NCI-H460 (cell line): ENCODE measurements around the gene CFAP92. TPM values are rescaled to one million over a fixed set of nuclear protein-coding genes. Genes with fewer than 3 reads are reported as not detected.
A peak's percentile ranks its signal among the peaks of the same experiment; 100 is the strongest.

Source experiments
- DNase-seq: peaks from one replicate; pipeline ENCODE4 v3.0.0-alpha.2; 2016; ENCODE audit warnings: low read depth; ENCODE audit errors: extremely low read depth
- total RNA-seq: library from RNA; depleted of rRNA; stranded (reverse); fragments of >200 nt; shearing (Covaris generic); gene quantifications from 2 replicates; pipeline ENCODE4 v1.2.3, GENCODE V29; 2014

The CFAP92 gene
- total RNA-seq, 1 experiment from 2014 or later, result 0.42 TPM

- DNase-seq, result no peak
These were observed 15.4 kb upstream of the CFAP92 start for GRCh38 chr3:129009266-129009665.

GRCh38 chr3:129007792-129008191 lies 13.9 kb upstream of the CFAP92 start:
- no peak for DNase-seq

- no peak for DNase-seq
These were observed 13.0 kb upstream of the CFAP92 start for GRCh38 chr3:129006864-129007263.

GRCh38 chr3:129005526-129006303 lies 11.8 kb upstream of the CFAP92 start:
- DNase-seq, result no peak

GRCh38 chr3:129004639-129005295 lies 10.9 kb upstream of the CFAP92 start:
- no peak for DNase-seq

GRCh38 chr3:129003578-129004112 lies 9.8 kb upstream of the CFAP92 start:
- DNase-seq, result peak; percentile 24

GRCh38 chr3:129002573-129003569 lies 9.0 kb upstream of the CFAP92 start:
- no peak for DNase-seq

- no peak for DNase-seq
These were observed 8.1 kb upstream of the CFAP92 start for GRCh38 chr3:129001806-129002572.

- DNase-seq, result no peak
These were observed 7.4 kb upstream of the CFAP92 start, which contains the start of gene EFCC1 for GRCh38 chr3:129001101-129001805. Gene EFCC1, plus strand, starts transcription at chr3:129001304. Its CDS starts 325 bp downstream, at chr3:129001629.

- no peak for DNase-seq
These were observed 6.8 kb upstream of the CFAP92 start for GRCh38 chr3:129000742-129001100.

GRCh38 chr3:128999102-128999501 lies 5.2 kb upstream of the CFAP92 start:
- no peak for DNase-seq

GRCh38 chr3:128998561-128998960 lies 4.7 kb upstream of the CFAP92 start:
- DNase-seq, result no peak

GRCh38 chr3:128997486-128998133 lies 3.7 kb upstream of the CFAP92 start:
- no peak for DNase-seq

GRCh38 chr3:128996726-128997125 lies 2.9 kb upstream of the CFAP92 start:
- no peak for DNase-seq

GRCh38 chr3:128996200-128996599 lies 2.3 kb upstream of the CFAP92 start:
- DNase-seq, result no peak

- no peak for DNase-seq
These were observed 1.9 kb upstream of the CFAP92 start for GRCh38 chr3:128995737-128996136.

- no peak for DNase-seq
These were observed 988 bp upstream of the CFAP92 start for GRCh38 chr3:128994581-128995546.

GRCh38 chr3:128994173-128994512 lies 267 bp upstream of the CFAP92 start:
- no peak for DNase-seq
